Activated naive CD4-positive, alpha-beta T cell treated with anti-CD3 and anti-CD28 coated beads for 36 hours (primary cell): ENCODE results near the gene UFM1. TPM values are rescaled to one million over a fixed set of nuclear protein-coding genes. Genes with fewer than 3 reads are reported as not detected.

Source experiments
- CTCF ChIA-PET: fragments of 350-600 bp; sonication (Branson Sonifier 250); formaldehyde crosslinking; loops from one replicate; lab custom pipeline; 2021; ENCODE audit warnings: antibody characterized with exemption; lab: Charles Lee
- DNase-seq: peaks from one replicate; pipeline ENCODE4 v3.0.0-alpha.2; 2020
- H3K27ac Mint-ChIP-seq: one replicate; pipeline ENCODE4 v1.8.0; 2021; ENCODE audit warnings: mild to moderate bottlenecking, mixed read lengths
- H3K27me3 Mint-ChIP-seq: one replicate; pipeline ENCODE4 v1.8.0; 2021; ENCODE audit warnings: low read depth, mixed read lengths
- H3K36me3 Mint-ChIP-seq: one replicate; pipeline ENCODE4 v1.8.0; 2021; ENCODE audit warnings: low read depth, mixed read lengths
- H3K4me1 Mint-ChIP-seq: one replicate; pipeline ENCODE4 v1.8.0; 2021; ENCODE audit warnings: low read depth, mixed read lengths
- H3K4me3 Mint-ChIP-seq: one replicate; pipeline ENCODE4 v1.8.0; 2021; ENCODE audit warnings: mild to moderate bottlenecking, moderate library complexity, mixed read lengths
- H3K9me3 Mint-ChIP-seq: one replicate; pipeline ENCODE4 v1.8.0; 2021; ENCODE audit warnings: mixed read lengths
- intact Hi-C: fragments of 100-400 bp; cut with micrococcal nuclease; formaldehyde crosslinking; loops from one replicate; pipeline ENCODE4 v1.15.1; 2023
- total RNA-seq, 2 experiments: library from RNA; stranded (reverse); gene quantifications; one replicate each; pipeline ENCODE4 v1.2.3, GENCODE V29; 2021

UFM1 gene
- total RNA-seq, 2 experiments from 2014 or later: 36.5 to 41.7 TPM

GRCh38 chr13:38399535-38399934, 49.9 kb downstream of the UFM1 start:
- no peaks in the 10 kb centered on the region for H3K36me3 Mint-ChIP-seq
- intact Hi-C loops: no loop called here
- no peak overlapping the region for H3K27ac Mint-ChIP-seq
- peaks cover 4% of the 10 kb centered on the region for H3K4me1 Mint-ChIP-seq
- H3K9me3 Mint-ChIP-seq: no peaks in the 10 kb centered on the region
- CTCF ChIA-PET: no interaction called here
- H3K4me3 Mint-ChIP-seq: no peak overlapping the region
- peaks cover 25% of the 10 kb centered on the region for H3K27me3 Mint-ChIP-seq
- DNase-seq: no peak

- CTCF ChIA-PET: no interaction called here
- Mint-ChIP-seq H3K4me1 (peaks cover 4% of the 10 kb centered on the region), H3K4me3 (no peak overlapping the region), H3K27me3 (peaks cover 16% of the 10 kb centered on the region), H3K9me3 (no peaks in the 10 kb centered on the region), H3K27ac (no peak overlapping the region), H3K36me3 (no peaks in the 10 kb centered on the region)
- no peak for DNase-seq
- intact Hi-C loops: no loop called here
These were observed 51.6 kb downstream of the UFM1 start for GRCh38 chr13:38401276-38401675.

DNA sequence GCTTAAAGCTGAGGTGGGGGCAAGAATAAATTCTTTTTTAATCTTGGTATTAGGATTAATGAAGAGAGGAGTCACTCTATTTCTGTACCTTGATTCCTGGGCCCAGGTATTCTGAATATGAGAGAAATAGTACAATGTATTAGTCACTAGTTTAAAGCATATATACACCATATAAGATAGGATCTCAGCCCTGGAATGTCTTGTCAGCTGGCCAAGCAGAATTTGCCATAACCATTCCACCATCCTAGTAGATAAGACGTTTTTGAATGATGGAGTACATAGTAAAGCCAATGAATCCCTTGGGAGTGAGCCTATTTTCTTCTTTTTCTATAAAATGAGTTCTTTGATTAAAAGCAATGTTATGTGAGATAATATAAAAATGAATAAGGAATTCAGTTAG, 55.6 kb downstream of the UFM1 start:
- H3K4me3 Mint-ChIP-seq: no peak overlapping the region

DNA sequence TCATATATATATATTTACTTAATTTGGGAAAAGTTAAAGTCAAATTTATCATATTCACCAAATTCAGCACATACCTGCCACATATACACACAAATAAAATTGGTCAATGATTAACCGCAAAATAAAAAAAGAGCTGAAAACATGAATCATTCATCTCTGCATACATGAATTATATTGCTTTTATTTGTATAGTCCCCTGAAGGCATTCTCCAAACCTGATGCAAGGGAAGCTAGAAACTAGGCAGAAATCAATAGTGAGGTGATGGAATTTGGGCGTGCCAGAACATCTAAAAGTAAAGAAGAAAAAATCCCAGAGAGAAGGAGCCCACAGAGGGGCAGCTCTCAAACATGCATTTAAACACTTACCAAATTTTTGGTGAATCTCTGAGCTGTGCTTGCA, 60.1 kb downstream of the UFM1 start:
- Mint-ChIP-seq H3K36me3 (no peaks in the 10 kb centered on the region), H3K27ac (no peak overlapping the region), H3K9me3 (no peaks in the 10 kb centered on the region), H3K4me1 (no peaks in the 10 kb centered on the region), H3K4me3 (no peak overlapping the region), H3K27me3 (peaks cover 6% of the 10 kb centered on the region)
- DNase-seq: no peak
- CTCF ChIA-PET: no interaction called here
- intact Hi-C loops: loop anchor here (10.0 kb wide), 1 partner anchor 545 kb away; the partner anchor contains the start of gene TRPC4

More for the DNA sequence above, 55.6 kb downstream of the UFM1 start:
- Mint-ChIP-seq H3K9me3 (no peaks in the 10 kb centered on the region), H3K36me3 (no peaks in the 10 kb centered on the region), H3K27ac (no peak overlapping the region), H3K4me1 (no peaks in the 10 kb centered on the region), H3K27me3 (peaks cover 20% of the 10 kb centered on the region)
- intact Hi-C loops: no loop called here
- no peak for DNase-seq
- CTCF ChIA-PET: interaction anchor here (0.7 kb wide), 1 partner anchor 54 kb away, joined by 3 read pairs; no protein-coding TSS in a partner anchor

DNA sequence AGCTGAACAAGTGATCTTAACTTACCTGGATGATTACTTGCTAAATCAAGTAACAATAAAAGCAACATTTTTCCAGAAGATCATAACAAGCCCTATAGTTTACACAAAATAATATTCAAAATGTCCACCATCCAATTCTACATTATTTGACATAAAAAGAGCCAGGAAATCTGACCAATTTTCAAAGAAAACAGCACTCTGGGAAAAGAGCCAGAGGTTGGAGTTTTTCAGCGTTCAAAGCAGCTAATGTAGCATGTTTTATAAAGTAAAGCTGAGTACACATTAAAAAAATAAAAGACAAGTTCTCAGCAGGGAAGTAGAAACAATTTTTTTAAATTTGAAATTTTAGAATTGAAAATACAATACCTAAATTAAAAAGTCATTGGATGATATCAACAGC, 62.6 kb downstream of the UFM1 start:
- DNase-seq: no peak
- Mint-ChIP-seq H3K27me3 (peaks cover 6% of the 10 kb centered on the region), H3K4me3 (no peak overlapping the region), H3K27ac (no peak overlapping the region), H3K9me3 (no peaks in the 10 kb centered on the region), H3K36me3 (no peaks in the 10 kb centered on the region), H3K4me1 (peaks cover 6% of the 10 kb centered on the region)
- intact Hi-C loops: loop anchor here (10.0 kb wide), 1 partner anchor 547 kb away; the partner anchor contains the start of gene TRPC4
- CTCF ChIA-PET: interaction anchor here (0.6 kb wide), 1 partner anchor 11 kb away, joined by 4 read pairs; no protein-coding TSS in a partner anchor
